ENCODE measurements around the gene BPIFB6. TPM values are rescaled to one million over a fixed set of nuclear protein-coding genes. Genes with fewer than 3 reads are reported as not detected.

The BPIFB6 gene
- polyA plus RNA-seq, 2 of the 4 experiments (the other 2 are of a cell fraction) = not detected

DNA sequence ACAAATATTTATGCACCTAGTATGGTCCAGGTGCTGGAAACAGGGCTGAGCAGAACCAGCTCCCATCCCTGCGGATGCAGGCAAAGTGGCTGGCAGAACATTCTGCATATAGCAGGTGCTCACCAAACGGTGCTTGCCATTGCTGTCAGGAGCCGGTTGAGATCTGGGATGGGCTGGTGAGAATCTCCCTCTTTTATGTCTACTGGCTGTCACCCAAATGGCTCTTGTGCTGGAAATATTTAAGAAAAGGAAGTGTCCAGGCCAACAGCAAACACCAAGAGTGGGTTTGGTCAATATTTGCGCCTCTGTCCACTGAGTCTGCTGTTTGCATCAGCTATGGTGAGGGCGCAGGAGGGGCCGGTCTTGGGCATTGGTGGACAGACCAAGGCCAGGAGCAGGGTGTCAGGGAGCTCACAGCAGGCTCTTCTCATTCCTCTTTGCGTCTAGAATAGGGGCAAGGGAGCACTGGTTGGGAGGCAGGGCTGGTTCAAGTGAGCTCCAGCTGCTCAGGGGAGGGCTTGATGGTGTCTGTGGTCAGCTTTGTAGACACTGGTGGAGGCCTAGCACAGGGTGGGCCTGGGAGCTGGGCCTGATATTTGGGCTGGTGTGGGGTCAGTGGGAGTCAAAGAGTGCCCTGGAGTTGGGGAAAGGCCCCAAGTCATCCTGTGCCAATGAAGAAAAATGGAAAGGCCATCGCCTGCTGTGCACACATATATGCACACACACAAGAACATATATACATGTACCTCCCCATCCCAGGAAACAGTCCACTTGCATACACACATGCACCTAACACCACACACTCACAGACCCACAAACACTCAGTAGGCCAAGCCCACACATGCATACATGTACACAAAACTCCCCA is 25.3 kb upstream of the BPIFB6 start:
- Histone ChIP-seq H3K27ac (no peak overlapping the region), H3K4me1 (0 out of 3 replicates have a peak, but pooled peaks cover 3% of the 10 kb centered on the region), H3K4me3 (no peak overlapping the region), H3K9me3 (no peaks in the 10 kb centered on the region; the same call in 2 of the 3 replicates), H3K4me2 (no peak overlapping the region)
- CTCF ChIA-PET = interaction anchor here (0.7 to 2.1 kb wide), 5 partner anchors 9 to 104 kb away, joined by 3 to 12 read pairs (median 3); no protein-coding TSS in a partner anchor
- no peak for DNase-seq (ENCODE audit: low read depth in 1 of 2, low spot score in 1 of 2)
- no peak for FAIRE-seq
- TF ChIP-seq MAFK (IDR thresholded peaks at IDR 0.05; ENCODE audit: partially characterized antibody) = no peak
- TF ChIP-seq, protein P1, sequence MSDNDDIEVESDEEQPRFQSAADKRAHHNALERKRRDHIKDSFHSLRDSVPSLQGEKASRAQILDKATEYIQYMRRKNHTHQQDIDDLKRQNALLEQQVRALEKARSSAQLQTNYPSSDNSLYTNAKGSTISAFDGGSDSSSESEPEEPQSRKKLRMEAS (IDR thresholded peaks at IDR 0.05) = no peak
- WGBS (ENCODE audit: missing lambda C conversion rate) = 33% methylated on average over 8 of the region's 8 CpGs
- POLR2A ChIA-PET = no interaction called here
- no peak for ATAC-seq

DNA sequence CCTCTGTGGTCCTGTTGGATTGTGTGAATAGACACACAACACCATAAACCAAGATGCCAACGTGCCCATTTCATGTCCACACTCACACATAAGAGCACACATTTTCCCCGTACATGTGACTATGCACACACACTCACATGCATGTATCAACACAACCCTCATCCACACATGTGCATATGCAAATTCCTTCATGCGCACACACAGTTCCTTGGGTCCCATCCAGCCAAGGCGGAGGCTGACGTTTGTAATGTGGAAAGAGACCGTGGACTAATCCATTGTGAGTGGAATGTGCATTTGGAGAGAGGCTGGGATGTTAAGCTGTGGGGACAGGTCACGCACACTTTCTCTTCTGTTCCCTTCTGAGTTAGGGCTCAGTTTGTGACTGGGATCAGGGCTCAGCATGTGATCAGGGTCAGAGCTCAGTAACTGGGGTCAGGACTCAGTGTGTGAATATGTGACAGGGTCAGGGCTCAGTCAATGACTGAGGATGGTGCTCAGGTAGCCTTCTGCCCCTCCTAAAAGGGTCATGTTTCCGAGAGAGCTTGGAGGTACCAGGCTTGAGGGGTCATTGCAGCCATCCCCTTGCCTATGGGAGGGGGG is 24.6 kb upstream of the BPIFB6 start:
- ATAC-seq = no peak
- 0 out of 3 replicates have a peak, but pooled peaks cover 3% of the 10 kb centered on the region for H3K4me1 ChIP-seq
- FAIRE-seq = no peak

More for the DNA sequence above, 24.6 kb upstream of the BPIFB6 start:
- no peak overlapping the region for H3K27ac ChIP-seq
- TF ChIP-seq FOSB (CRISPR knock-in tag; IDR thresholded peaks at IDR 0.05) = no peak
- TF ChIP-seq, protein P2, sequence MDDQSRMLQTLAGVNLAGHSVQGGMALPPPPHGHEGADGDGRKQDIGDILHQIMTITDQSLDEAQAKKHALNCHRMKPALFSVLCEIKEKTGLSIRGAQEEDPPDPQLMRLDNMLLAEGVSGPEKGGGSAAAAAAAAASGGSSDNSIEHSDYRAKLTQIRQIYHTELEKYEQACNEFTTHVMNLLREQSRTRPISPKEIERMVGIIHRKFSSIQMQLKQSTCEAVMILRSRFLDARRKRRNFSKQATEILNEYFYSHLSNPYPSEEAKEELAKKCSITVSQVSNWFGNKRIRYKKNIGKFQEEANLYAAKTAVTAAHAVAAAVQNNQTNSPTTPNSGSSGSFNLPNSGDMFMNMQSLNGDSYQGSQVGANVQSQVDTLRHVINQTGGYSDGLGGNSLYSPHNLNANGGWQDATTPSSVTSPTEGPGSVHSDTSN (IDR thresholded peaks at IDR 0.05) = no peak
- TF ChIP-seq BCL3 (IDR thresholded peaks at IDR 0.05) = no peak
- no peak for TF ChIP-seq HOXB13 (CRISPR knock-in tag; IDR thresholded peaks at IDR 0.05; ENCODE audit: low read depth)
- TF ChIP-seq, protein P1 (IDR thresholded peaks at IDR 0.05) = no peak
- no peak for TF ChIP-seq CBX8 (IDR thresholded peaks at IDR 0.05)
- TF ChIP-seq HDAC2 (IDR thresholded peaks at IDR 0.05) = no peak
- TF ChIP-seq ESRRA (IDR thresholded peaks at IDR 0.05; ENCODE audit: borderline replicate concordance, low read length) = no peak
- TF ChIP-seq RNF2 (IDR thresholded peaks at IDR 0.05; ENCODE audit: borderline replicate concordance, low read depth) = no peak
- TF ChIP-seq TP53 (CRISPR knock-in tag; IDR thresholded peaks at IDR 0.05) = no peak
- no peak for TF ChIP-seq FOXS1 (CRISPR knock-in tag; IDR thresholded peaks at IDR 0.05)
- TF ChIP-seq E2F6 (IDR thresholded peaks at IDR 0.05; ENCODE audit: borderline replicate concordance, low read depth) = no peak
- TF ChIP-seq, protein P3, sequence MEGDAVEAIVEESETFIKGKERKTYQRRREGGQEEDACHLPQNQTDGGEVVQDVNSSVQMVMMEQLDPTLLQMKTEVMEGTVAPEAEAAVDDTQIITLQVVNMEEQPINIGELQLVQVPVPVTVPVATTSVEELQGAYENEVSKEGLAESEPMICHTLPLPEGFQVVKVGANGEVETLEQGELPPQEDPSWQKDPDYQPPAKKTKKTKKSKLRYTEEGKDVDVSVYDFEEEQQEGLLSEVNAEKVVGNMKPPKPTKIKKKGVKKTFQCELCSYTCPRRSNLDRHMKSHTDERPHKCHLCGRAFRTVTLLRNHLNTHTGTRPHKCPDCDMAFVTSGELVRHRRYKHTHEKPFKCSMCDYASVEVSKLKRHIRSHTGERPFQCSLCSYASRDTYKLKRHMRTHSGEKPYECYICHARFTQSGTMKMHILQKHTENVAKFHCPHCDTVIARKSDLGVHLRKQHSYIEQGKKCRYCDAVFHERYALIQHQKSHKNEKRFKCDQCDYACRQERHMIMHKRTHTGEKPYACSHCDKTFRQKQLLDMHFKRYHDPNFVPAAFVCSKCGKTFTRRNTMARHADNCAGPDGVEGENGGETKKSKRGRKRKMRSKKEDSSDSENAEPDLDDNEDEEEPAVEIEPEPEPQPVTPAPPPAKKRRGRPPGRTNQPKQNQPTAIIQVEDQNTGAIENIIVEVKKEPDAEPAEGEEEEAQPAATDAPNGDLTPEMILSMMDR (IDR thresholded peaks at IDR 0.05) = no peak
- TF ChIP-seq ZFP36 (IDR thresholded peaks at IDR 0.05; ENCODE audit: borderline replicate concordance, partially characterized antibody) = no peak
- TF ChIP-seq JUN (IDR thresholded peaks at IDR 0.05) = no peak
- TF ChIP-seq CBX2 (IDR thresholded peaks at IDR 0.05; ENCODE audit: borderline replicate concordance, low read depth) = no peak
- H3K9me3 ChIP-seq = no peaks in the 10 kb centered on the region; the same call in 2 of the 3 replicates
- 51% methylated on average over 8 of the region's 8 CpGs for WGBS (ENCODE audit: missing lambda C conversion rate)
- POLR2A ChIA-PET = no interaction called here
- H3K4me3 ChIP-seq = no peak overlapping the region
- no peak overlapping the region for H3K4me2 ChIP-seq
- no peak for DNase-seq (ENCODE audit: low read depth in 1 of 2, low spot score in 1 of 2)
- CTCF ChIA-PET = interaction anchor here (1.3 kb wide), 1 partner anchor 105 kb away, joined by 3 read pairs; no protein-coding TSS in a partner anchor

Data from A549 (cell line).